GM19372 (cell line): ENCODE data around the gene ANKHD1.

Experiments used
- ATAC-seq: cut with Tn5 transposase; IDR thresholded peaks from one replicate; pipeline ENCODE4 v1.9.1; 2021; ENCODE audit warnings: mild to moderate bottlenecking, low read depth, moderate library complexity; ENCODE audit not compliant: unreplicated experiment

Gene ANKHD1

GRCh38 chr5:140540227-140540626 lies 138.6 kb downstream of the ANKHD1 start:
- ATAC-seq, result no peak

DNA sequence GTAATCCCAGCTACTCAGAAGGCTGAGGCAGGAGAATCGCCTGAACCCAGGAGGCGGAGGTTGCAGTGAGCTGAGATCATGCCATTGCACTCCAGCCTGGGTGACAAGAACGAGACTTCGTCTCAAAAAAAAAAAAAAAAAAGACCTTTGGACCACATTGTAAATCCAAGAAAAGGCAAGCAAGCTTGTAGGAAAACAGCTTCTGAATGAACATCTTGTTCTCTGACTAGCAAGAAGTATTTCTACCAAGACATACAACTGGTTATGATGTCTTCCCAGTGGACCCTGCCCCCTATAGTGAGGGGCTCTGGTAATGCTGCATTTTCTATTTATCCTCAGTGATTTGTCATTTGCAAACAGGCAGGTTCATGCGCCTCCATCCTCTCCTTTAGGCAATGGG lies 141.3 kb downstream of the ANKHD1 start:
- ATAC-seq, result no peak

- no peak for ATAC-seq
These were observed 143.4 kb downstream of the ANKHD1 start for GRCh38 chr5:140544986-140545385.

DNA sequence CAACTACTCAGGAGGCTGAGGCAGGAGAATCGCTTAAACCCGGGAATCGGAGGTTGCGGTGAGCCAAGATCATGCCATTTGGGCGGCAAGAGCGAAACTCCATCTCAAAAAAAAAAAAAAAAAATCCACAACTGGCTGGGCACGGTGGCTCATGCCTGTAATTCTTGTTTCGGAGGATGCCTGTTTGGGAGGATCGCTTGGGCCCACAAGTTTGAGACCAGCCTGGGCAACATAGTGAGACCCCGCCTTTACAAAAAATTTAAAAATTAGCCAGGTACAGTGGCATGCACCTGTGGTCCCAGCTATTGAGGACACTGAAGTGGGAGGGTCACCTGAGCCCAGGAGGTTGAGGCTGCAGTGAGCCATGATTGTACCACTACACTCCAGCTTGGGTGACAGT lies 144.0 kb downstream of the ANKHD1 start:
- ATAC-seq, result no peak

DNA sequence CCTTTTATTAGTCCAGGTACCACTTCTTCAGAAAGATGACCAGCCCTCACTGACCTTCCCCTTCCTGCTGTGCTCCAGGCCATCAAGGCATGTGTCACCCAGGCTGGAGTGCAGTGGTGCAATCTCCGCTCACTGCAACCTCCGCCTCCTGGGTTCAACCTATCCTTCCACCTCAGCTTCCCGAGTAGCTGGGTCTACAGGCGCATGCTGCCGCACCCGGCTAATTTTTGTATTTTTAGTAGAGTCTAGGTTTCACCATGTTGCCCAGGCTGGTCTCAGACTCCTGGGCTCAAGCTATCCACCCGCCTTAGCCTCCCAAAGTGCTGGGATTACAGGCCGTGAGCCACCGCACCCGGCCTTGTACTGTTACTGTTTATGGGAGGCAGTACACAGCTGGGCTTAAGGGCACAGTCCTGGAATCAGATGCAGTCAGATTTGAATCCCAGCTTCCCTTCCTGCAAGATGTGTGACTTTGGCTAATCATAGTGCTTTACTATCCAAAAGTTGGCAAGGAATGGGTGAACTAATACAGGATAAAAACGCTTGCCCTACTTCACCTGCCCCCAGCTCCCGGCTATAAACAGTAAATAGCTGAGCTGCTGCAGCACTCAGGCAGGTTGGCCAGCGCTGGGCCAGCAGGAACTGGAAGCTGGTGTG lies 145.3 kb downstream of the ANKHD1 start:
- no peak for ATAC-seq

DNA sequence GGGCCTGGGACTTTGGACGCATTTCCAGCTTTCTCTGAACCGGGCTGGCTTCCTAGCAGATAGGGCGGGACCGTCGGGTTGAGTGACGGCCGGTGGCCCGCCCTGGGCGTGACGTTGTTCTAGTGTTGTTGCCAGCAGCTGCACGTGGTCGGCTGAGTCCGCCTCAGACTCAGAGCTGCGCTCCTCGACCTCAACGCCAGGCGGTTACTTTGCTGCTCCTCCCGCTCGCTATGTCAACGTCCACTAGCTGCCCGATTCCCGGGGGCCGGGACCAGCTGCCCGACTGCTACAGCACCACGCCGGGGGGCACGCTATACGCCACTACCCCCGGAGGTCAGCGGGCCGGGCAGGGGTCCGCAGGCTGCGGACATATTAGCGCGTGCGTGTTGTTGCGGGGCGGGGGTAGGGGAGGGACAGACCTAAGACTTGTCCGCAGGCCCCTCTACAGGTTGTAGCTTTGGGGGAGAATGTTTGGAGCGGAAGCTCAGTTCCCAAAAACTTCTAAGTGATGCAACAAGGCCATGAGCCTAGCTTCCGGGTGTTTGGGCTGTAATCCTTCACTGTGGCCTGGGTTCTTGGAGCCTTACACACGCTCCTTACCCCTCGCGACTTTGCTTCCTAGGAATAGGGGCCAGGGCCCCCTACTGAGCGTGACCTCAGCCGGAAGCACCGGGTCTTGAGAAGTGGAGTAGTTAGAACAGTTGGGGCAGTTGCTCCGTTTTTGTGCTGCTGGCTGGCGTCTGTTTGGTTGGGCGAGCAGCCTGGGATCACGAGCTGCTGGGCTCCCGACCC lies 146.1 kb downstream of the ANKHD1 start, which contains the start of gene EIF4EBP3:
TSS of gene EIF4EBP3 (plus strand) at position 155 of the 792 bp plus-strand sequence. CDS start at position 231, 76 bp downstream.
- peak; percentile 99 for ATAC-seq

- ATAC-seq, result no peak
These were observed 146.7 kb downstream of the ANKHD1 start for GRCh38 chr5:140548300-140548688.

DNA sequence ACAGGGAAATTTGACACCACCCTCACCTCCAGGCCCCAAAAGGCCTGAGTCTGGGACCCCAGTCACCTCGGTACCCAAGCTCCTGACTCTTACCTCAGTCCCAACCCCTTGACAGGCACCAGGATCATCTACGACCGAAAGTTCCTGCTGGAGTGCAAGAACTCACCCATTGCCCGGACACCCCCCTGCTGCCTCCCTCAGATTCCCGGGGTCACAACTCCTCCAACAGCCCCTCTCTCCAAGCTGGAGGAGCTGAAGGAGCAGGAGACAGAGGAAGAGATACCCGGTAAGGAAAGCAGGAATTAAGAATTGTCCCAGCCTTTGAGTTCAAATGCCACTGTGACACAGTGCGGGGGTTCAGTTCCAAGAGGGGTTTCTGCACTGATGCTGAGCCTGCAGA lies 147.2 kb downstream of the ANKHD1 start:
- ATAC-seq, result no peak

DNA sequence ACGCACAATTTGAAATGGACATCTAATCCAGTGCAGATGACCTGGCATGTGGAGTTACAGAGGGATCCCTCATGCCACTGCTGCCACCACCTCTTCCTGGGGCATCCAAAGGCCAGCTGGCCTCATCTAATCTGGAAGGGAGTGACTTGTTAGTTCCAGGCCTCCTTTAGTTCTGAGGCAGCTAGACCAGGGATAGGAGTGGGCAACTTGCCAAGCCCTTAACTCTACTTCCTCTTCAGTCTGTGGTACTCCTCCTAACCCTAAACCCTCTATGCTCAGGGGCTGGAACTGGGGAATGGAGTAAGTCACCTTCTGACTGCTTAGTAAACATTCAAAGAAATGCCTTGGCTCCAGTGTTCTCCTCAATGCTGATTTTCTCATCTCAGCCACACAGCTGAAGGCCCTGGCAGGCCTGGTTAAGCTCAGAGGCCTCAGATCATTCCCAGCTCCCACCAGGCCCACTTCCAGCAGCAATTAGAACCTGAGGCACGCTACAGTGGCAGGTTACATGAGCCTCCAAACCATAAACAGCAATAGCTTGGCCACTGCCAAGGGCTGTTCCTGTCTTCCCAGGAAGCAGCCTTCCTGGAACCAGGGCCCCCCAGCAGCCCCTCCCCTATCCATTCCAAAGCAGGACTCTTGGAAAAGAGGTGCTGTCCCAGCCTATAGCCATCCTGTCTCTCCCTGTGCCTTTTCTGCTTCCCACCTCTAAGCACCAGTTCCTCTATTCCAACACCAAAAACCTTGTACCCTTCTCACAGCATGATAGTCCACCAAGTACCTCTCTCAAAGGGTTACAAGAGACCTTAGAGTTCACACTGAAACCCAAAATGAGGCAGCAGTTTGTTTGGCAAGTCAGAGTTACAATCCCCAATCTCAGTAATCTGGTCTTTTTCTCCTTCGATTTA lies 147.9 kb downstream of the ANKHD1 start:
- ATAC-seq, result no peak

GRCh38 chr5:140550147-140551079 lies 148.8 kb downstream of the ANKHD1 start:
- no peak for ATAC-seq

- no peak for ATAC-seq
These were observed 150.2 kb downstream of the ANKHD1 start for GRCh38 chr5:140551872-140552271.

DNA sequence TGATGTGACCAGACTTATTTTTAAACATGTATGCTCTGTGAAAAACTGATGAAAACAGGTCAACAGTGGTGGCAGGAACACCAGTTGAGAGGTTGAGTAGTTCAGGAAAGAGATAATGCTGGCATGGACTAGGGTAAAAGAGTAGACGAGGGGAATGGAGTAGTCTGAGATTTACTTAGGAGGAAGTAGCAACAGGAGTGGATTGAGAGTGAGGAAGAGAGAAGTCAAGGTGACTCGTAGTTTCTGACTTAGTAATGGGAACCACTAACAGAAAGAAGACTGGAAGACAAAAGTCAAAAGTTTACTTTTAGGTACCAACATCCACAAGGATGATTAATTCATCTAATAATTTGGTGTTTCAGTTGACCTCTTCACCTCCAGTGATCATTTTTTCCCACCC lies 152.0 kb downstream of the ANKHD1 start:
- ATAC-seq, result no peak

DNA sequence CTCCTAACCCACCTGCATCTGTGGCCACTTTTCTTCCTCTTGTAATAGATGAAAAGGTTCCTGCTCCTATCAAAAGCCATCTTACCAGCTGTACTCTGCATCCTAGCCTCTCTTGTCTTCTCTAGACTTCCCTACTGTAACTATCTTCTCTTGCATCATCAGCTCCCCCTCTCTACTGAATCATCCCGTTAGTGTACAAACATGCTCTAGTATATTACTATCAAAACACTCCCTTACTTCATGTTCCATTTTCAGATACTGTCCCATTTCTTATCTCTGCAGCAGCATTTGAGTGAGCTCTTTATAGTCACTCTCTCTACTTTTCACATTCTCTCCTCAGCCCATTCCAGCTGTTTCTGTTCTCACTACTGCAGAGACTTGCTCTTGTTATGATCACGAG lies 152.8 kb downstream of the ANKHD1 start:
- ATAC-seq, result no peak

DNA sequence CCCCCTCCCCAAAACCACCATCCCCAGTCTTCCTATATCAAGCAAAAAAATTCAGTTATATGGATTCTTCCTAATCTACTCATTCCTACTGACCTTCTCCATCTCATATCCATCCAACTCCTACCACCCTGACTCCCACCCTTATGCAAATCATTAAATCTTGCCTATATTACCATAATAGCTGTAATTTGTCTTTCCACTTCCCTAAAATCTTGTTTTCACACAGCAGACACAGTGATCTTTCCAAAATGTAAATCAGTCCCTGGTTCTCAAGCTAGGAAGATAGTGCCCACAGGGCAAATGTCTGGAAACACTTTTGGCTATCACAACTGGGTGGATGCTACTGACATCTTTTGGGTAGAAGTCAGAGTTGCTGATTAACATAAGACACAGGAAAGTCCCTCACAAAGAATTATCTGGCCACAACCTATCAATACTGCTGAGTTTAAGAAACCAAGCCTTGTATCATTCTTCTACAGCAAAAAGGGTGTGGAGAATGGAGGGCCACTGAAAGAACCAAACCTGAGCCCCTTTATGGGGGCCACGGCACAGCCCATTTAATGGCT lies 154.2 kb downstream of the ANKHD1 start:
- no peak for ATAC-seq

- no peak for ATAC-seq
These were observed 154.8 kb downstream of the ANKHD1 start for GRCh38 chr5:140556438-140556837.

DNA sequence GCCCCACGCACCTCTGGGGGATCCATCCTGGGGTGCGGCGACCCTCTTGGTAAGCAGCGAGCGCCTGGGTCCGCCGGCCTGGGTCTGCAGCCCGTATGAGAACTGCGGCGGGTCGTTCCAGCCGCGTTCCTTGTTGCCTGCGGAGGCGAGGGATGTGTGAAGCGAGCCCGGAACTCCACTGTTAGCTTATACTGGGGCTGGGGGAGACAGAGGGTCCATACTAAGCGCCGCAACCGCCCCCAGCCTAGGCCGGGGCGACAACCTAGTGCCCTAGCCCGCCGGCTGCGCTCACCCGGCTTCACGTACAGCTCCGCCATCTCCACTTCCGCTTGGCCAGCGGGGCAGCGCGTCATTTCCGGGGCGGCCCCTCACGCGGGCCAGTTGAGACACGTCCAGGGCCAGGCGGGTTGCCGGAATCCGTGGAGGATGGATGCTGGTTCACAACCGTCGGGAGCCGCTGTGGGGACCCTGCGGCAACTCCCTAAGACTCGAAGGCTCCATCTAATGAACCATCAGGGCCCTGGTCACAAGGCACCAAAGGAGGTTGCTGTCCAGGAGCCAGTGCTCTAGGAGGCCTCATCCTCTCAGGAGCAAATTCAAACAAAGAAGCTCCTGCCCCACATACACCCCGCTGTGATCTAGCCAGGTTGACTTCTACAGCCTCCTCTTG lies 155.6 kb downstream of the ANKHD1 start, which contains the start of gene SRA1:
TSS of gene SRA1 (minus strand) at position 338 of the 670 bp plus-strand sequence. CDS start at position 317, 21 bp downstream.
- ATAC-seq, result peak; percentile 97

GRCh38 chr5:140557965-140558364 lies 156.3 kb downstream of the ANKHD1 start:
- no peak for ATAC-seq

- ATAC-seq, result no peak
These were observed 156.9 kb downstream of the ANKHD1 start for GRCh38 chr5:140558542-140558941.

GRCh38 chr5:140560227-140560626 lies 158.6 kb downstream of the ANKHD1 start:
- no peak for ATAC-seq
